IPS-18a (cell line): ENCODE measurements around the gene HOPX.
"Not testable (repeated sequence)": the region's sequence is repeated elsewhere in the genome, so short reads cannot be mapped to it uniquely, and the experiment has no call there.

ENCODE experiments used
- H3K27ac ChIP-seq: one replicate; pipeline ENCODE4 v1.5.1; 2013; ENCODE audit warnings: low read length
- H3K27me3 ChIP-seq: one replicate; pipeline ENCODE4 v1.6.1; 2013; ENCODE audit warnings: mild to moderate bottlenecking, low read length; ENCODE audit not compliant: control insufficient read depth, insufficient read depth
- H3K36me3 ChIP-seq: one replicate; pipeline ENCODE4 v1.6.1; 2013; ENCODE audit warnings: low read depth, low read length; ENCODE audit not compliant: control insufficient read depth
- H3K4me1 ChIP-seq: one replicate; pipeline ENCODE4 v1.6.1; 2013; ENCODE audit warnings: low read depth, low read length; ENCODE audit not compliant: control insufficient read depth
- H3K4me3 ChIP-seq: one replicate; pipeline ENCODE4 v1.5.1; 2013; ENCODE audit warnings: low read length
- H3K9ac ChIP-seq: one replicate; pipeline ENCODE4 v1.6.1; 2013; ENCODE audit warnings: mild to moderate bottlenecking, low read length, moderate library complexity
- H3K9me3 ChIP-seq: one replicate; pipeline ENCODE4 v1.6.1; 2013; ENCODE audit warnings: low read depth, low read length; ENCODE audit not compliant: control insufficient read depth

Gene HOPX

GRCh38 chr4:56686537-56687231 is 5.6 kb upstream of the HOPX start:
- Histone ChIP-seq H3K27me3 (no peaks in the 10 kb centered on the region), H3K4me1 (peaks cover 3% of the 10 kb centered on the region), H3K36me3 (no peaks in the 10 kb centered on the region), H3K9ac (no peak overlapping the region), H3K4me3 (no peak overlapping the region), H3K9me3 (no peaks in the 10 kb centered on the region), H3K27ac (no peak overlapping the region)

- Histone ChIP-seq H3K27me3 (peaks cover 5% of the 10 kb centered on the region), H3K4me3 (no peak overlapping the region), H3K36me3 (no peaks in the 10 kb centered on the region), H3K9me3 (no peaks in the 10 kb centered on the region), H3K9ac (no peak overlapping the region), H3K27ac (no peak overlapping the region), H3K4me1 (peaks cover 9% of the 10 kb centered on the region)
Observed at GRCh38 chr4:56684320-56685050, 3.4 kb upstream of the HOPX start.

- Histone ChIP-seq H3K4me1 (peaks cover 9% of the 10 kb centered on the region), H3K9me3 (no peaks in the 10 kb centered on the region), H3K27me3 (peaks cover 5% of the 10 kb centered on the region), H3K9ac (no peak overlapping the region), H3K4me3 (no peak overlapping the region), H3K36me3 (no peaks in the 10 kb centered on the region), H3K27ac (no peak overlapping the region)
Observed at GRCh38 chr4:56683455-56683854, 2.4 kb upstream of the HOPX start.

DNA sequence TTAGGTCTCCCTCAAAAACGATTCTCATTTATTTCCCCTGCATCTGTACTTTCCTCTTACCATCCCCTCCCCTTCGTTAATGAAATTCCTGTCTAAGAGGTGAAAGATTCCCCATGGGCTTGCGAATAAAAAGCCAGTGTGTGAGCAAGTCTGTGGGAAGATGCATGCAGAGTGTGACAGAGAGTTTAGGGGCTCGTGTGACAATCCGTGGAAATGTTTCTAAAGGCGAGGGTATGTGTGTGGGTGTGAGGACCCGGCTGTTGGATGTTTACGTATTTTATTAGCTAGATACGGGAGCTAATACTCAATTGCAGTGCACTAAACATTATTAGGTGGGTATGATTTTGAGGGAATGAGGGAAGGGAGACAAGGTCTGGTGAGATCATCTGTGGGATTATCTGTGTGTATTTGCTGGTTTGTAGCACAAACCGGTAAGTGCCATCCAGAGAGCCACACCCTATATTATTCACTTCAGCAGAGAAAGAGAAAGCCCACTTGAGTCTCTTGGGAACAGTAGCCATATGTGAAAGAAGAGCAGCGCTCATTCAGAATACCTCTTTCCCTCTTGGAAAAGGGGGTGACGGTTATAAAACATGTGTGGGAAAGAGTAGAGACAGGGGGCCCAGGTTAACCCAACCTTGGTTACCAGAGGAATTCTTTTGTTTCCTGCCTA is 893 bp upstream of the HOPX start:
- Histone ChIP-seq H3K9me3 (no peaks in the 10 kb centered on the region), H3K4me3 (no peak overlapping the region), H3K4me1 (peaks cover 9% of the 10 kb centered on the region), H3K9ac (no peak overlapping the region), H3K27ac (no peak overlapping the region), H3K27me3 (peaks cover 5% of the 10 kb centered on the region), H3K36me3 (no peaks in the 10 kb centered on the region)

DNA sequence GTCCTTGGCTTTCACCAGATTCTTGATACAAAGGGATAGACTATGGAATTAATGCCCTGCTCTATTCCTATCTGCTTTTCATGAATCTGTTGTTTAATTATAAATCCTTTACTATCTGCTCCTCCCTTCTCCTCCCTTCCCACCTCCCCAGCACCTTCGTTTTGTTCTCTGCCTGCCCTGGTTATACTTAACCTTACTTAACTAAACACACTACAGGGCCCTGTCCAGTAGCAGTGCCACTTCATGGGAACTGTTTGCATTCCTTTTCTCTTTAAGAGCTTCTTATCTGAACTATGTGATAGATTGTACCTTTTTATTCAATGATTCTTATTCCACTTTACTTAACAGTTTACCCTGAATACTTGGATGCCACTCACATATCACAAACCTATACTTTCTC is 830 bp downstream of the HOPX start:
- Histone ChIP-seq H3K27me3 (peaks cover 5% of the 10 kb centered on the region), H3K4me1 (peaks cover 9% of the 10 kb centered on the region), H3K36me3 (no peaks in the 10 kb centered on the region), H3K9me3 (no peaks in the 10 kb centered on the region), H3K9ac (no peak overlapping the region), H3K4me3 (no peak overlapping the region), H3K27ac (no peak overlapping the region)

GRCh38 chr4:56677711-56678110 is 3.4 kb downstream of the HOPX start:
- H3K36me3 ChIP-seq: no peaks in the 10 kb centered on the region
- H3K27ac ChIP-seq: no peak overlapping the region
- H3K4me3 ChIP-seq: no peak overlapping the region
- peaks cover 5% of the 10 kb centered on the region for H3K27me3 ChIP-seq
- H3K9ac ChIP-seq: no peak overlapping the region
- no peaks in the 10 kb centered on the region for H3K9me3 ChIP-seq
- peaks cover 9% of the 10 kb centered on the region for H3K4me1 ChIP-seq

GRCh38 chr4:56674984-56675383 is 6.1 kb downstream of the HOPX start:
- Histone ChIP-seq H3K27ac (no peak overlapping the region), H3K4me3 (no peak overlapping the region), H3K9ac (no peak overlapping the region), H3K27me3 (no peaks in the 10 kb centered on the region), H3K36me3 (no peaks in the 10 kb centered on the region), H3K4me1 (no peaks in the 10 kb centered on the region), H3K9me3 (no peaks in the 10 kb centered on the region)

GRCh38 chr4:56671860-56672259 is 9.2 kb downstream of the HOPX start:
- Histone ChIP-seq H3K27me3 (no peaks in the 10 kb centered on the region), H3K36me3 (no peaks in the 10 kb centered on the region), H3K4me1 (no peaks in the 10 kb centered on the region), H3K9ac (no peak overlapping the region), H3K9me3 (no peaks in the 10 kb centered on the region), H3K27ac (no peak overlapping the region), H3K4me3 (no peak overlapping the region)

GRCh38 chr4:56671373-56671772 is 9.7 kb downstream of the HOPX start:
- no peak overlapping the region for H3K27ac ChIP-seq
- H3K4me1 ChIP-seq: no peaks in the 10 kb centered on the region
- no peaks in the 10 kb centered on the region for H3K27me3 ChIP-seq
- H3K9me3 ChIP-seq: no peaks in the 10 kb centered on the region
- no peaks in the 10 kb centered on the region for H3K36me3 ChIP-seq
- H3K9ac ChIP-seq: no peak overlapping the region
- no peak overlapping the region for H3K4me3 ChIP-seq

DNA sequence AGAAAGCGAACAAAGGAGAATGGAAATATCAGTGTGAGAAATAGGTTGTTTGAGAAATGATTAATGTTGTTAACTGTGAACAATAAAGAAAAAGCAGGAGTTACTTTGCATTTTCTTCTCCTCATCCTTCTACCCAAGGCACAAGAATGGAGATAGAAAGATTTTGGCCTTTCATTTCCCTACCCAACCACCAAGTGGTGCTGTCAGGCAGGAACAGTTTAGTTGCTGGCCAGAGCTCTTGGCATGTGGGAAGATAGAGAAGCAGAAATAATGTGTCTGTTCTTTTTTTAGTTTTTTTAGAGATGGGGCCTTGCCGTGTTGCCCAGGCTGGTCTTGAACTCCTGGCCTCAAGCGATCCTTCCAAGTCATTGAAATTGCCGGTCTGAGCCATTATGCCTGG is 12.8 kb downstream of the HOPX start:
- Histone ChIP-seq H3K4me1 (peaks cover under 1% of the 10 kb centered on the region), H3K27me3 (no peaks in the 10 kb centered on the region), H3K9ac (no peak overlapping the region), H3K36me3 (no peaks in the 10 kb centered on the region), H3K4me3 (no peak overlapping the region), H3K27ac (no peak overlapping the region), H3K9me3 (no peaks in the 10 kb centered on the region)

DNA sequence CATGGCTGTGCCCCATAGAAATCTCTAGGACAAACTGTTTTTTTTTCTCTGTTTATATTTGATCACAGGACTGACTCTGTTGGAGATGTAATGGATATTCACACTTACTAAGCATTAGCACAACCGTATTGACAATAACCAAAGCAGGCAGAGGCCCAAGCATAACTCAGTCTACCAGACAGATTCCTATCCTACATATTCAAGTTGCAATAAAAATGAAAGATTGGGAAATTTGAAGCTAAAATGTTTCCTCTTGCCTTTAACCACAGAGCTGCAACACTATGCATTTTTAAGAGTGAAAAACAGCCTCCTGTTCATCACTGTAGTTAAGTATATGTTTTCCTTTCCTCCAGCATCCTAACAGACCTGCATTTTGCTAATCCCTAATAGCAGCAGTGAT is 13.7 kb downstream of the HOPX start:
- not testable (repeated sequence) for H3K9ac ChIP-seq, H3K27me3 ChIP-seq, H3K4me1 ChIP-seq, H3K27ac ChIP-seq, H3K9me3 ChIP-seq, H3K36me3 ChIP-seq, H3K4me3 ChIP-seq
